NCI-H2196 treated with DMSO at 0.1 percent for 48 hours (cell line): ENCODE data around the gene CEP89.
"Not testable (repeated sequence)": the region's sequence is repeated elsewhere in the genome, so short reads cannot be mapped to it uniquely, and the experiment has no call there.

ENCODE experiments used
- DNase-seq: peaks from one replicate; lab custom pipeline; 2025; ENCODE audit not compliant: unreplicated experiment; lab: John Stamatoyannopoulos, UW

Gene CEP89

GRCh38 chr19:32848035-32848434, 123.7 kb downstream of the CEP89 start:
- not testable (repeated sequence) for DNase-seq

GRCh38 chr19:32843716-32844245, 128.0 kb downstream of the CEP89 start:
- no peak for DNase-seq

- DNase-seq, result no peak
Measured at GRCh38 chr19:32842061-32842460, 129.7 kb downstream of the CEP89 start.

- no peak for DNase-seq
Measured at GRCh38 chr19:32837531-32837930, 134.2 kb downstream of the CEP89 start.

- not testable (repeated sequence) for DNase-seq
Measured at GRCh38 chr19:32833388-32833787, 138.4 kb downstream of the CEP89 start.

- not testable (repeated sequence) for DNase-seq
Measured at GRCh38 chr19:32832825-32833224, 138.9 kb downstream of the CEP89 start.

- not testable (repeated sequence) for DNase-seq
Measured at GRCh38 chr19:32832094-32832493, 139.7 kb downstream of the CEP89 start.

- no peak for DNase-seq
Measured at GRCh38 chr19:32831611-32832010, 140.1 kb downstream of the CEP89 start.

GRCh38 chr19:32830231-32831014, 141.3 kb downstream of the CEP89 start:
- no peak for DNase-seq

GRCh38 chr19:32829345-32829896, 142.3 kb downstream of the CEP89 start:
- DNase-seq, result no peak

- no peak for DNase-seq
Measured at GRCh38 chr19:32828643-32829344, 143.0 kb downstream of the CEP89 start.

GRCh38 chr19:32828139-32828538, 143.6 kb downstream of the CEP89 start:
- no peak for DNase-seq
